GM23338 (cell line): ENCODE measurements around the gene DDX54. TPM values are rescaled to one million over a fixed set of nuclear protein-coding genes. Genes with fewer than 3 reads are reported as not detected.

Experiments used
- ATAC-seq: fragments of 200-7000 bp; cut with Tn5 transposase; 3 replicates; pipeline ENCODE4 v1.9.1; 2020
- DNase-seq: peaks from one replicate; pipeline ENCODE4 v3.0.0-alpha.2; 2015; ENCODE audit warnings: low spot score
- H2AFZ ChIP-seq: fragments of 200-600 bp; sonication (generic); 2 replicates; pipeline ENCODE4 v1.8.0; 2016; ENCODE audit warnings: antibody characterized with exemption, mild to moderate bottlenecking, moderate library complexity
- H3F3A ChIP-seq: fragments of 200-600 bp; sonication (generic); replicated peaks from 2 replicates; pipeline ENCODE4 v1.8.0; 2017; ENCODE audit warnings: antibody characterized with exemption, mixed run types, low read depth
- H3K27ac ChIP-seq: fragments of 200-600 bp; sonication (generic); 2 replicates; pipeline ENCODE4 v1.6.1; 2016; ENCODE audit warnings: low read depth
- H3K27me3 ChIP-seq: fragments of 200-600 bp; sonication (generic); 2 replicates; pipeline ENCODE4 v1.8.0; 2016; ENCODE audit warnings: mild to moderate bottlenecking, mixed run types, moderate library complexity; ENCODE audit not compliant: insufficient read depth
- H3K36me3 ChIP-seq: fragments of 200-600 bp; sonication (generic); 2 replicates; pipeline ENCODE4 v1.8.0; 2016; ENCODE audit warnings: mild to moderate bottlenecking; ENCODE audit not compliant: insufficient read depth
- H3K4me1 ChIP-seq: fragments of 200-600 bp; sonication (generic); 2 replicates; pipeline ENCODE4 v1.8.0; 2016; ENCODE audit warnings: mild to moderate bottlenecking, moderate library complexity; ENCODE audit not compliant: insufficient read depth
- H3K4me2 ChIP-seq: fragments of 200-600 bp; sonication (generic); 2 replicates; pipeline ENCODE4 v1.7.1; 2017; ENCODE audit warnings: mixed run types
- H3K4me3 ChIP-seq: fragments of 200-600 bp; sonication (generic); 2 replicates; pipeline ENCODE4 v1.6.1; 2016; ENCODE audit warnings: mixed run types
- H3K79me2 ChIP-seq: fragments of 200-600 bp; sonication (generic); replicated peaks from 2 replicates; pipeline ENCODE4 v1.8.0; 2017; ENCODE audit warnings: mild to moderate bottlenecking; ENCODE audit not compliant: insufficient read depth
- H3K9me2 ChIP-seq: fragments of 200-600 bp; sonication (generic); 2 replicates; pipeline ENCODE4 v1.8.0; 2017; ENCODE audit not compliant: insufficient read depth
- H4K20me1 ChIP-seq: fragments of 200-600 bp; sonication (generic); replicated peaks from 2 replicates; pipeline ENCODE4 v1.8.0; 2017; ENCODE audit warnings: mild to moderate bottlenecking; ENCODE audit not compliant: insufficient read depth
- H3K27ac Mint-ChIP-seq: 2 replicates; pipeline ENCODE4 v1.8.0; 2020; ENCODE audit warnings: inconsistent platforms, mild to moderate bottlenecking, moderate library complexity, mixed read lengths
- H3K27me3 Mint-ChIP-seq: 3 replicates; pipeline ENCODE4 v1.8.0; 2022; ENCODE audit warnings: low read depth, mild to moderate bottlenecking, moderate library complexity, mixed read lengths, inconsistent platforms; ENCODE audit not compliant: insufficient read depth, poor library complexity
- H3K36me3 Mint-ChIP-seq: 3 replicates; pipeline ENCODE4 v1.8.0; 2021; ENCODE audit warnings: low read depth, mild to moderate bottlenecking, inconsistent platforms, moderate library complexity, mixed read lengths
- H3K4me1 Mint-ChIP-seq: 3 replicates; pipeline ENCODE4 v1.8.0; 2020; ENCODE audit warnings: mild to moderate bottlenecking, inconsistent platforms, mixed read lengths
- H3K4me3 Mint-ChIP-seq: 3 replicates; pipeline ENCODE4 v1.8.0; 2021; ENCODE audit warnings: moderate library complexity, mild to moderate bottlenecking, inconsistent platforms, mixed read lengths
- H3K9me3 Mint-ChIP-seq: 3 replicates; pipeline ENCODE4 v1.8.0; 2020; ENCODE audit warnings: moderate library complexity, mild to moderate bottlenecking, inconsistent platforms, mixed read lengths
- CREB1 ChIP-seq: fragments of 250-450 bp; sonication (Bioruptor Pico); IDR thresholded peaks from 2 replicates; pipeline ENCODE4 v1.5.0; 2020; ENCODE audit warnings: low read depth, mild to moderate bottlenecking, moderate library complexity
- EZH2 ChIP-seq: fragments of 200-600 bp; sonication (generic); IDR thresholded peaks from one replicate; pipeline ENCODE4 v1.8.0; 2017; ENCODE audit warnings: antibody characterized with exemption, mild to moderate bottlenecking, low read depth; ENCODE audit not compliant: unreplicated experiment
- REST ChIP-seq: IDR thresholded peaks from one replicate; pipeline ENCODE4 v1.6.1; 2018; ENCODE audit warnings: antibody characterized with exemption; ENCODE audit not compliant: unreplicated experiment
- ZNF114 ChIP-seq: fragments of 250-450 bp; sonication (Bioruptor Pico); IDR thresholded peaks from 2 replicates; pipeline ENCODE4 v1.5.0; 2020; ENCODE audit warnings: mild to moderate bottlenecking, moderate library complexity
- polyA plus RNA-seq: library from polyadenylated mRNA; unstranded; fragments of >200 nt; fragmentation: Nextera tagmentation; extraction: Ambion mirVana; gene quantifications from 2 replicates; pipeline ENCODE4 v1.2.1, GENCODE V29; 2016
- total RNA-seq: library from RNA; depleted of rRNA; stranded (reverse); fragments of >200 nt; shearing (Covaris generic); gene quantifications from 2 replicates; pipeline ENCODE4 v1.2.3, GENCODE V29; 2014
- TF ChIP-seq, protein P1 (sequence below), 2 experiments: fragments of 200-600 bp in 1 of 2; sonication (generic) in 1 of 2; conservative IDR thresholded peaks; 2 replicates each; pipeline versions ENCODE4 v1.5.1 to v1.6.1; 2016 to 2017; ENCODE audit warnings: antibody characterized with exemption in 2 of 2, low read depth in 2 of 2, mild to moderate bottlenecking in 2 of 2, moderate library complexity in 1 of 2

The DDX54 gene
- total and polyA plus RNA-seq, 2 experiments from 2014 or later = 84.1 to 89.4 TPM

GRCh38 chr12:113152196-113152834 lies 33.0 kb downstream of the DDX54 start (continued):
- no peak for TF ChIP-seq REST
- no peak for TF ChIP-seq CREB1
- TF ChIP-seq, protein P1, sequence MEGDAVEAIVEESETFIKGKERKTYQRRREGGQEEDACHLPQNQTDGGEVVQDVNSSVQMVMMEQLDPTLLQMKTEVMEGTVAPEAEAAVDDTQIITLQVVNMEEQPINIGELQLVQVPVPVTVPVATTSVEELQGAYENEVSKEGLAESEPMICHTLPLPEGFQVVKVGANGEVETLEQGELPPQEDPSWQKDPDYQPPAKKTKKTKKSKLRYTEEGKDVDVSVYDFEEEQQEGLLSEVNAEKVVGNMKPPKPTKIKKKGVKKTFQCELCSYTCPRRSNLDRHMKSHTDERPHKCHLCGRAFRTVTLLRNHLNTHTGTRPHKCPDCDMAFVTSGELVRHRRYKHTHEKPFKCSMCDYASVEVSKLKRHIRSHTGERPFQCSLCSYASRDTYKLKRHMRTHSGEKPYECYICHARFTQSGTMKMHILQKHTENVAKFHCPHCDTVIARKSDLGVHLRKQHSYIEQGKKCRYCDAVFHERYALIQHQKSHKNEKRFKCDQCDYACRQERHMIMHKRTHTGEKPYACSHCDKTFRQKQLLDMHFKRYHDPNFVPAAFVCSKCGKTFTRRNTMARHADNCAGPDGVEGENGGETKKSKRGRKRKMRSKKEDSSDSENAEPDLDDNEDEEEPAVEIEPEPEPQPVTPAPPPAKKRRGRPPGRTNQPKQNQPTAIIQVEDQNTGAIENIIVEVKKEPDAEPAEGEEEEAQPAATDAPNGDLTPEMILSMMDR (conservative IDR thresholded peaks at IDR 0.05; ENCODE audit: low read depth in 2 of 2) = no peak
- no peak for TF ChIP-seq ZNF114 (CRISPR knock-in tag)

DNA sequence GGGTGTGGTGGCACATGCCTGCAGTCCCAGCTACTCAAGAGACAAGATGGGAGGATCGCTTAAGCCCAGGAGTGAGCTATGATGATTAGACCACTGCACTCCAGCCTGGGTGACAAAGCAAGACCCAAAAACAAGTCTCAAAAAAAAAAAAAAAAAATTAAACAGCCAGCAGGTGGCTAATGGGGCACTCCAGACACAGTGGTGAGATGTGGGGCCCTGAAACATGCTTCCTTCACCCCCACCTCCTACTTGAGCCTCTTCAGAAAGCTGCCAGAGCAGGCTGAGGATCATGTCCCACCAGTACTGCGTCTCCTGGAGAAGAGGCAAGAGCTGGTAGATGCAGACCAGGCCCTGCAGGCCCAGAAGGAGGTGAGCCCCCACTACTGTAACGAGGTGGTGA lies 33.6 kb downstream of the DDX54 start:
- Histone ChIP-seq H4K20me1 (no peaks in the 10 kb centered on the region; the same call in 1 of the 2 replicates), H3K27ac (no peak overlapping the region), H3F3A (peaks cover 19% of the 10 kb centered on the region; the same call in 1 of the 2 replicates), H3K4me2 (no peak overlapping the region), H3K4me1 (peaks cover 25% of the 10 kb centered on the region), H3K9me2 (no peaks in the 10 kb centered on the region), H3K36me3 (no peaks in the 10 kb centered on the region), H2AFZ (no peak overlapping the region), H3K4me3 (no peak overlapping the region), H3K27me3 (peaks cover 31% of the 10 kb centered on the region), H3K79me2 (no peaks in the 10 kb centered on the region)
- ATAC-seq (no peak), DNase-seq (no peak)
- Mint-ChIP-seq H3K9me3 (peaks cover 8% of the 10 kb centered on the region; the same call in 2 of the 3 replicates), H3K27ac (no peak overlapping the region), H3K36me3 (peaks cover 4% of the 10 kb centered on the region; the same call in 2 of the 3 replicates), H3K4me3 (peak overlapping the region; percentile 70; the same call in 2 of the 3 replicates), H3K27me3 (peaks cover 34% of the 10 kb centered on the region), H3K4me1 (peaks cover 22% of the 10 kb centered on the region)
- no peak for TF ChIP-seq EZH2
- TF ChIP-seq, protein P1 (conservative IDR thresholded peaks at IDR 0.05; ENCODE audit: low read depth in 2 of 2) = 0 out of 4 replicates have a peak, but pooled peaks of 1 of the 2 experiments have one; percentile 7
